ENCODE measurements around the gene MS4A13. TPM values are rescaled to one million over a fixed set of nuclear protein-coding genes. Genes with fewer than 3 reads are reported as not detected.
"Not testable (repeated sequence)": the region's sequence is repeated elsewhere in the genome, so short reads cannot be mapped to it uniquely, and the experiment has no call there.

Gene MS4A13
- total RNA-seq, 2 donors from 2014 or later: not detected

- DNase-seq (ENCODE audit: low spot score) (no peak), ATAC-seq (ENCODE audit: insufficient number of reproducible peaks, low FRiP score, low read depth) (no peak)
- peaks cover 4% of the 10 kb centered on the region for H3K27me3 ChIP-seq (replicated peaks; ENCODE audit: insufficient read depth)
- no peak for TF ChIP-seq CTCF (IDR thresholded peaks at IDR 0.05)
- H3K36me3 ChIP-seq: no peaks in the 10 kb centered on the region
- H3K4me3 ChIP-seq: no peak overlapping the region
- H3K27ac ChIP-seq: no peak overlapping the region
- H3K9me3 ChIP-seq: no peaks in the 10 kb centered on the region
- no peaks in the 10 kb centered on the region for H3K4me1 ChIP-seq (ENCODE audit: control insufficient read depth in 1 of 2, low read depth in 2 of 2)
Measured at GRCh38 chr11:60500276-60500910, 14.8 kb upstream of the MS4A13 start.

- H3K4me3 ChIP-seq: no peak overlapping the region
- ATAC-seq (ENCODE audit: insufficient number of reproducible peaks, low FRiP score, low read depth) (no peak), DNase-seq (ENCODE audit: low spot score) (no peak)
- H3K36me3 ChIP-seq: no peaks in the 10 kb centered on the region
- peaks cover 4% of the 10 kb centered on the region for H3K27me3 ChIP-seq (replicated peaks; ENCODE audit: insufficient read depth)
- no peak for TF ChIP-seq CTCF (IDR thresholded peaks at IDR 0.05)
- no peaks in the 10 kb centered on the region for H3K9me3 ChIP-seq
- H3K4me1 ChIP-seq (ENCODE audit: control insufficient read depth in 1 of 2, low read depth in 2 of 2): no peaks in the 10 kb centered on the region
- no peak overlapping the region for H3K27ac ChIP-seq
Measured at GRCh38 chr11:60502221-60502775, 12.9 kb upstream of the MS4A13 start.

- Histone ChIP-seq H3K27me3 (replicated peaks; ENCODE audit: insufficient read depth) (no peaks in the 10 kb centered on the region), H3K36me3 (no peaks in the 10 kb centered on the region), H3K4me1 (ENCODE audit: control insufficient read depth in 1 of 2, low read depth in 2 of 2) (no peaks in the 10 kb centered on the region), H3K9me3 (no peaks in the 10 kb centered on the region), H3K4me3 (no peak overlapping the region), H3K27ac (no peak overlapping the region)
- DNase-seq (ENCODE audit: low spot score): no peak
- TF ChIP-seq CTCF (IDR thresholded peaks at IDR 0.05): no peak
- ATAC-seq (ENCODE audit: insufficient number of reproducible peaks, low FRiP score, low read depth): no peak
Measured at GRCh38 chr11:60504219-60504905, 10.8 kb upstream of the MS4A13 start.

GRCh38 chr11:60509609-60510008 lies 5.6 kb upstream of the MS4A13 start:
- not testable (repeated sequence) for H3K27ac ChIP-seq; H3K4me1 ChIP-seq (ENCODE audit: control insufficient read depth in 1 of 2, low read depth in 2 of 2); H3K9me3 ChIP-seq; DNase-seq (ENCODE audit: low spot score); H3K36me3 ChIP-seq; H3K27me3 ChIP-seq (replicated peaks; ENCODE audit: insufficient read depth); ATAC-seq (ENCODE audit: insufficient number of reproducible peaks, low FRiP score, low read depth); H3K4me3 ChIP-seq

GRCh38 chr11:60510209-60510608 lies 5.0 kb upstream of the MS4A13 start:
- H3K9me3 ChIP-seq; H3K4me1 ChIP-seq (ENCODE audit: control insufficient read depth in 1 of 2, low read depth in 2 of 2); H3K27me3 ChIP-seq (replicated peaks; ENCODE audit: insufficient read depth); H3K27ac ChIP-seq; DNase-seq (ENCODE audit: low spot score); ATAC-seq (ENCODE audit: insufficient number of reproducible peaks, low FRiP score, low read depth); H3K4me3 ChIP-seq; H3K36me3 ChIP-seq: not testable (repeated sequence)

GRCh38 chr11:60511393-60511792 lies 3.8 kb upstream of the MS4A13 start:
- no peak for DNase-seq (ENCODE audit: low spot score)
- no peaks in the 10 kb centered on the region for H3K4me1 ChIP-seq (ENCODE audit: control insufficient read depth in 1 of 2, low read depth in 2 of 2)
- TF ChIP-seq CTCF (IDR thresholded peaks at IDR 0.05): no peak
- H3K4me3 ChIP-seq: no peak overlapping the region
- no peak overlapping the region for H3K27ac ChIP-seq
- H3K9me3 ChIP-seq: no peaks in the 10 kb centered on the region
- no peak for ATAC-seq (ENCODE audit: insufficient number of reproducible peaks, low FRiP score, low read depth)
- no peaks in the 10 kb centered on the region for H3K36me3 ChIP-seq
- H3K27me3 ChIP-seq (replicated peaks; ENCODE audit: insufficient read depth): no peaks in the 10 kb centered on the region
